Right atrium auricular region (tissue), 2 donors: ENCODE results near the gene IVD. TPM values are rescaled to one million over a fixed set of nuclear protein-coding genes. Genes with fewer than 3 reads are reported as not detected.

ENCODE experiments used
- DNase-seq: peaks from one replicate; pipeline ENCODE4 v3.0.0-alpha.2; 2019; ENCODE audit warnings: low spot score
- H3K27ac ChIP-seq, 2 donors: fragments of 200-600 bp; sonication (generic); 1 replicate in 1 of 2; 2 replicates in 1 of 2; pipeline ENCODE4 v1.5.1; 2016 to 2019
- H3K27me3 ChIP-seq, 2 donors: fragments of 200-600 bp; sonication (generic); one replicate each; pipeline versions ENCODE4 v1.5.1 to v1.6.0; 2017 to 2019
- H3K36me3 ChIP-seq: fragments of 200-600 bp; sonication (generic); one replicate; pipeline ENCODE4 v1.5.1; 2016
- H3K4me1 ChIP-seq, 2 donors: fragments of 200-600 bp; sonication (generic); one replicate each; pipeline versions ENCODE4 v1.5.1 to v1.6.0; 2017 to 2019
- H3K4me3 ChIP-seq, 2 donors: fragments of 200-600 bp; sonication (generic); 1 replicate in 1 of 2; 2 replicates in 1 of 2; pipeline ENCODE4 v1.5.1; 2017 to 2019; ENCODE audit warnings: mild to moderate bottlenecking in 1 of 2, moderate library complexity in 1 of 2
- H3K9me3 ChIP-seq, 2 donors: fragments of 200-600 bp; sonication (generic); one replicate each; pipeline ENCODE4 v1.5.1; 2019
- CTCF ChIP-seq, 2 donors: fragments of 200-600 bp; sonication (generic); IDR thresholded peaks; one replicate each; pipeline ENCODE4 v1.5.1; 2019; ENCODE audit warnings: antibody characterized with exemption in 2 of 2
- total RNA-seq, 2 donors: library from RNA; depleted of rRNA; stranded (reverse); fragments of >200 nt; gene quantifications; one replicate each; pipeline ENCODE4 v1.1.0, GENCODE V29; 2016

Gene IVD
- total RNA-seq, 2 donors from 2014 or later, result 49.1 to 65.3 TPM

GRCh38 chr15:40439960-40440742 lies 34.6 kb downstream of the IVD start:
- Histone ChIP-seq H3K27me3 (no peaks in the 10 kb centered on the region), H3K27ac (peak overlapping the region; percentile 75 to 85), H3K4me1 (peaks cover 0 to 69% of the 10 kb centered on the region in 2 donors), H3K36me3 (no peaks in the 10 kb centered on the region), H3K4me3 (peak overlapping the region; percentile 93 to 95), H3K9me3 (no peaks in the 10 kb centered on the region)
- TF ChIP-seq CTCF (IDR thresholded peaks at IDR 0.05), result no peak
- DNase-seq, result no peak

GRCh38 chr15:40440743-40441564 lies 35.4 kb downstream of the IVD start, which contains the start of gene BAHD1:
TSS of gene BAHD1 (plus strand) at chr15:40440953. CDS start at chr15:40458465, 17,512 bp downstream.
- no peak for TF ChIP-seq CTCF (IDR thresholded peaks at IDR 0.05)
- peaks cover 0 to 73% of the 10 kb centered on the region in 2 donors for H3K4me1 ChIP-seq
- DNase-seq, result peak; percentile 97
- H3K4me3 ChIP-seq, result peak within 1 kb of the TSS; percentile 93 to 95
- H3K9me3 ChIP-seq, result no peaks in the 10 kb centered on the region
- peak within 1 kb of the TSS; percentile 86 to 87 for H3K27ac ChIP-seq
- H3K36me3 ChIP-seq, result no peaks in the 10 kb centered on the region
- H3K27me3 ChIP-seq, result no peaks in the 10 kb centered on the region

- Histone ChIP-seq H3K36me3 (no peaks in the 10 kb centered on the region), H3K4me1 (peaks cover 0 to 67% of the 10 kb centered on the region in 2 donors), H3K27ac (peak overlapping the region; percentile 86 to 87), H3K4me3 (peak overlapping the region; percentile 93 to 95), H3K27me3 (no peaks in the 10 kb centered on the region), H3K9me3 (no peaks in the 10 kb centered on the region)
- no peak for DNase-seq
- peak in 1 of 2 donors; percentile 64 for TF ChIP-seq CTCF (IDR thresholded peaks at IDR 0.05)
These were observed 36.3 kb downstream of the IVD start for GRCh38 chr15:40441565-40442531.

- Histone ChIP-seq H3K9me3 (no peaks in the 10 kb centered on the region), H3K27ac (no peak overlapping the region), H3K27me3 (no peaks in the 10 kb centered on the region), H3K4me3 (no peak overlapping the region), H3K36me3 (no peaks in the 10 kb centered on the region), H3K4me1 (peaks cover 0 to 59% of the 10 kb centered on the region in 2 donors)
- TF ChIP-seq CTCF (IDR thresholded peaks at IDR 0.05), result no peak
- DNase-seq, result no peak
These were observed 37.7 kb downstream of the IVD start for GRCh38 chr15:40443255-40443654.

- H3K36me3 ChIP-seq, result no peaks in the 10 kb centered on the region
- no peaks in the 10 kb centered on the region for H3K9me3 ChIP-seq
- H3K4me1 ChIP-seq, result peaks cover 0 to 55% of the 10 kb centered on the region in 2 donors
- no peak overlapping the region for H3K4me3 ChIP-seq
- no peak for DNase-seq
- H3K27ac ChIP-seq, result no peak overlapping the region
- H3K27me3 ChIP-seq, result no peaks in the 10 kb centered on the region
- no peak for TF ChIP-seq CTCF (IDR thresholded peaks at IDR 0.05)
These were observed 38.3 kb downstream of the IVD start for GRCh38 chr15:40443846-40444245.
